ENCODE data around the gene NCAN.

NCAN gene

GRCh38 chr19:19205416-19206410 is 6.0 kb upstream of the NCAN start:
- H3K9me2 ChIP-seq (replicated peaks; ENCODE audit: insufficient read depth, low read length), result no peaks in the 10 kb centered on the region
- no peak overlapping the region for H3K27ac ChIP-seq (ENCODE audit: low read depth, low read length)
- H3K4me3 ChIP-seq (ENCODE audit: insufficient read depth, low read length, poor library complexity, severe bottlenecking), result no peak overlapping the region
- H4K20me1 ChIP-seq (ENCODE audit: low read depth, low read length), result no peaks in the 10 kb centered on the region
- H3K27me3 ChIP-seq (ENCODE audit: low read length), result no peaks in the 10 kb centered on the region
- H3K36me3 ChIP-seq (ENCODE audit: low read length), result no peaks in the 10 kb centered on the region
- H2AFZ ChIP-seq (ENCODE audit: low read depth, low read length, severe bottlenecking), result no peak overlapping the region
- no peaks in the 10 kb centered on the region for H3F3A ChIP-seq (ENCODE audit: insufficient read depth)
- no peak overlapping the region for H3K9ac ChIP-seq (ENCODE audit: low read length)
- H3K4me2 ChIP-seq (ENCODE audit: low read depth, low read length, poor library complexity, severe bottlenecking), result no peak overlapping the region
- no peak for TF ChIP-seq CTCF (IDR thresholded peaks at IDR 0.05; ENCODE audit: insufficient read depth, low read length, poor library complexity, severe bottlenecking)
- TF ChIP-seq EZH2phosphoT487 (conservative IDR thresholded peaks at IDR 0.05; ENCODE audit: low read length), result no peak
- no peaks in the 10 kb centered on the region for H3K9me3 ChIP-seq (ENCODE audit: insufficient read depth, low read length)
- H3K79me2 ChIP-seq (ENCODE audit: insufficient read depth, low read length), result peaks cover 12% of the 10 kb centered on the region

GRCh38 chr19:19206938-19207337 is 4.8 kb upstream of the NCAN start:
- Histone ChIP-seq H3K9me2 (replicated peaks; ENCODE audit: insufficient read depth, low read length) (no peaks in the 10 kb centered on the region), H3K27me3 (ENCODE audit: low read length) (no peaks in the 10 kb centered on the region)
- TF ChIP-seq EZH2phosphoT487 (conservative IDR thresholded peaks at IDR 0.05; ENCODE audit: low read length), result no peak
- TF ChIP-seq CTCF (IDR thresholded peaks at IDR 0.05; ENCODE audit: insufficient read depth, low read length, poor library complexity, severe bottlenecking), result no peak

GRCh38 chr19:19207637-19208572 is 3.9 kb upstream of the NCAN start:
- H3K27me3 ChIP-seq (ENCODE audit: low read length), result no peaks in the 10 kb centered on the region
- H3K36me3 ChIP-seq (ENCODE audit: low read length), result no peaks in the 10 kb centered on the region
- no peaks in the 10 kb centered on the region for H3K9me3 ChIP-seq (ENCODE audit: insufficient read depth, low read length)
- no peak overlapping the region for H3K4me3 ChIP-seq (ENCODE audit: insufficient read depth, low read length, poor library complexity, severe bottlenecking)
- H3K4me2 ChIP-seq (ENCODE audit: low read depth, low read length, poor library complexity, severe bottlenecking), result no peak overlapping the region
- peaks cover 2% of the 10 kb centered on the region; the same call in 1 of the 2 replicates for H3K79me2 ChIP-seq (ENCODE audit: insufficient read depth, low read length)
- H3K27ac ChIP-seq (ENCODE audit: low read depth, low read length), result no peak overlapping the region
- TF ChIP-seq CTCF (IDR thresholded peaks at IDR 0.05; ENCODE audit: insufficient read depth, low read length, poor library complexity, severe bottlenecking) (no peak), EZH2phosphoT487 (conservative IDR thresholded peaks at IDR 0.05; ENCODE audit: low read length) (no peak)
- no peaks in the 10 kb centered on the region for H4K20me1 ChIP-seq (ENCODE audit: low read depth, low read length)
- no peaks in the 10 kb centered on the region for H3K9me2 ChIP-seq (replicated peaks; ENCODE audit: insufficient read depth, low read length)
- no peak overlapping the region for H3K9ac ChIP-seq (ENCODE audit: low read length)
- no peak overlapping the region for H2AFZ ChIP-seq (ENCODE audit: low read depth, low read length, severe bottlenecking)
- H3F3A ChIP-seq (ENCODE audit: insufficient read depth), result no peaks in the 10 kb centered on the region

More at GRCh38 chr19:19206938-19207337, 4.8 kb upstream of the NCAN start:
- Histone ChIP-seq H3K4me3 (ENCODE audit: insufficient read depth, low read length, poor library complexity, severe bottlenecking) (no peak overlapping the region), H3K79me2 (ENCODE audit: insufficient read depth, low read length) (peaks cover 12% of the 10 kb centered on the region), H4K20me1 (ENCODE audit: low read depth, low read length) (no peaks in the 10 kb centered on the region), H3K9me3 (ENCODE audit: insufficient read depth, low read length) (no peaks in the 10 kb centered on the region), H3K27ac (ENCODE audit: low read depth, low read length) (no peak overlapping the region), H3K4me2 (ENCODE audit: low read depth, low read length, poor library complexity, severe bottlenecking) (no peak overlapping the region), H3K9ac (ENCODE audit: low read length) (no peak overlapping the region), H3F3A (ENCODE audit: insufficient read depth) (no peaks in the 10 kb centered on the region), H2AFZ (ENCODE audit: low read depth, low read length, severe bottlenecking) (no peak overlapping the region), H3K36me3 (ENCODE audit: low read length) (no peaks in the 10 kb centered on the region)
